ENCODE results near the gene RASD2. TPM values are rescaled to one million over a fixed set of nuclear protein-coding genes. Genes with fewer than 3 reads are reported as not detected.
"Not testable (repeated sequence)": the region's sequence is repeated elsewhere in the genome, so short reads cannot be mapped to it uniquely, and the experiment has no call there.

The RASD2 gene
- total and polyA plus RNA-seq, 10 of the 15 experiments (the other 5 are each of a cell fraction or from before 2014, with no cell fraction given), result 0.03 TPM; not detected in 9

- ATAC-seq; DNase-seq (ENCODE audit: low read depth, low spot score); intact Hi-C loops (cut with micrococcal nuclease; ENCODE audit: unreplicated experiment); H3K27me3 ChIP-seq (replicated peaks in 1 of 2; ENCODE audit: control insufficient read depth in 2 of 2, insufficient read depth in 2 of 2, low read length in 1 of 2); H2AFZ ChIP-seq (ENCODE audit: control insufficient read depth, low read depth, low read length); H3K4me1 ChIP-seq (ENCODE audit: control insufficient read depth, insufficient read depth, low read length); H3K4me2 ChIP-seq (ENCODE audit: control insufficient read depth, insufficient read depth); H3K9me3 ChIP-seq (replicated peaks; ENCODE audit: control insufficient read depth, insufficient read depth, low read length); H4K20me1 ChIP-seq (ENCODE audit: control insufficient read depth, insufficient read depth); H3K4me3 ChIP-seq; RAD21 ChIA-PET (ENCODE audit: unreplicated experiment); H3K36me3 ChIP-seq (ENCODE audit: control insufficient read depth in 2 of 2, insufficient read depth in 2 of 2, low read length in 1 of 2); CTCF ChIA-PET; H3K27ac ChIP-seq (ENCODE audit: control insufficient read depth, insufficient read depth); H3K79me2 ChIP-seq (ENCODE audit: control insufficient read depth, insufficient read depth, low read length); BruUV-seq (replicated peaks); in situ Hi-C loops (cut with MboI); SMC1A ChIA-PET (ENCODE audit: uncharacterized antibody, unreplicated experiment); H3K9ac ChIP-seq (ENCODE audit: control insufficient read depth, insufficient read depth, low read length); FAIRE-seq; POLR2A ChIA-PET: not testable (repeated sequence)
- WGBS (ENCODE audit: insufficient coverage, insufficient replicate concordance, low lambda C conversion rate, missing lambda C conversion rate), result 48% methylated on average over 4 of the region's 4 CpGs
Measured at GRCh38 chr22:35515952-35516351, 24.7 kb upstream of the RASD2 start.

DNA sequence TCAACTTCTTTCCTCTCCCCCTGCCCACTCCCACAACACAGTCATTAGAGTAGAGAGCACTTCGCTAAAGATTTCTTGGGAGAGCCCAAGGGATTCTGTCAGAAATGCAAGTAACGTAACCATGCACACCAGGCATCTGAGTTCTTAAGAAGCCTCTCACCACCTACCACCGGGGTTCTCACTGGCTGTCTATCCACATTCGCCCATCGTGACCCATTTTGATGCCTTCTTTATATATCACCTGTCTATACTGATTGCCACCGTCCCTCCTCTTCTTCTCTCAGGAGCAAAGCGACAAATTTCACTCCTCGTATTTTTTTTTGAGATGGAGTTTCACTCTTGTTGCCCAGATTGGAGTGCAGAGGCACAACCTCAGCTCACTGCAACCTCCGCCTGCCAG is 23.9 kb upstream of the RASD2 start:
- no TSS peak for BruUV-seq (replicated peaks)
- no peaks in the 10 kb centered on the region for H3K9me3 ChIP-seq (replicated peaks; ENCODE audit: control insufficient read depth, insufficient read depth, low read length)
- H4K20me1 ChIP-seq (ENCODE audit: control insufficient read depth, insufficient read depth), result no peaks in the 10 kb centered on the region
- in situ Hi-C loops (cut with MboI) (no loop called here), intact Hi-C loops (cut with micrococcal nuclease; ENCODE audit: unreplicated experiment) (no loop called here)
- H3K27ac ChIP-seq (ENCODE audit: control insufficient read depth, insufficient read depth), result no peak overlapping the region
- peaks cover 1 to 4% of the 10 kb centered on the region in 2 experiments; a peak in 3 of 4 replicates for H3K27me3 ChIP-seq (replicated peaks in 1 of 2; ENCODE audit: control insufficient read depth in 2 of 2, insufficient read depth in 2 of 2, low read length in 1 of 2)
- RAD21 ChIA-PET (ENCODE audit: unreplicated experiment), result no interaction called here
- DNase-seq (ENCODE audit: low read depth, low spot score) (no peak), ATAC-seq (no peak), FAIRE-seq (no peak)
- POLR2A ChIA-PET, result no interaction called here
- no peak overlapping the region for H3K4me3 ChIP-seq
- no peaks in the 10 kb centered on the region for H3K4me1 ChIP-seq (ENCODE audit: control insufficient read depth, insufficient read depth, low read length)
- H3K79me2 ChIP-seq (ENCODE audit: control insufficient read depth, insufficient read depth, low read length), result no peaks in the 10 kb centered on the region
- SMC1A ChIA-PET (ENCODE audit: uncharacterized antibody, unreplicated experiment), result no interaction called here
- no peak overlapping the region for H2AFZ ChIP-seq (ENCODE audit: control insufficient read depth, low read depth, low read length)
- 33% methylated on average over 9 of the region's 9 CpGs for WGBS (ENCODE audit: insufficient coverage, insufficient replicate concordance, low lambda C conversion rate, missing lambda C conversion rate)
- no peaks in the 10 kb centered on the region for H3K36me3 ChIP-seq (ENCODE audit: control insufficient read depth in 2 of 2, insufficient read depth in 2 of 2, low read length in 1 of 2)
- CTCF ChIA-PET, result no interaction called here
- H3K4me2 ChIP-seq (ENCODE audit: control insufficient read depth, insufficient read depth), result no peak overlapping the region
- H3K9ac ChIP-seq (ENCODE audit: control insufficient read depth, insufficient read depth, low read length), result no peak overlapping the region
- TF ChIP-seq JUND (IDR thresholded peaks at IDR 0.05; ENCODE audit: low read depth, low read length) (no peak), BACH1 (IDR thresholded peaks at IDR 0.05; ENCODE audit: borderline replicate concordance) (no peak), SREBF2 (IDR thresholded peaks at IDR 0.05; ENCODE audit: low read length) (no peak), PML (IDR thresholded peaks at IDR 0.05; ENCODE audit: low read length) (no peak), LARP7 (IDR thresholded peaks at IDR 0.05) (no peak), CBX5 (IDR thresholded peaks at IDR 0.05; ENCODE audit: low read depth) (no peak), FOS (IDR thresholded peaks at IDR 0.05; ENCODE audit: borderline replicate concordance, extremely low read depth, insufficient read length) (no peak), POU2F2 (IDR thresholded peaks at IDR 0.05; ENCODE audit: borderline replicate concordance, low read depth, low read length) (no peak), CEBPZ (IDR thresholded peaks at IDR 0.05; ENCODE audit: low read depth, low read length) (no peak), BMI1 (IDR thresholded peaks at IDR 0.05; ENCODE audit: borderline replicate concordance) (no peak), ZNF24 (IDR thresholded peaks at IDR 0.05) (no peak), KDM1A (IDR thresholded peaks at IDR 0.05; ENCODE audit: borderline replicate concordance) (no peak), CEBPB (IDR thresholded peaks at IDR 0.05; ENCODE audit: borderline replicate concordance in 1 of 2, low read depth in 2 of 2, low read length in 2 of 2) (no peak), SRF (IDR thresholded peaks at IDR 0.05; ENCODE audit: low read depth in 2 of 2, low read length in 2 of 2) (no peak), SIN3A (IDR thresholded peaks at IDR 0.05; ENCODE audit: low read depth, low read length) (no peak), HDAC2 (IDR thresholded peaks at IDR 0.05) (no peak)
- TF ChIP-seq, protein P1, sequence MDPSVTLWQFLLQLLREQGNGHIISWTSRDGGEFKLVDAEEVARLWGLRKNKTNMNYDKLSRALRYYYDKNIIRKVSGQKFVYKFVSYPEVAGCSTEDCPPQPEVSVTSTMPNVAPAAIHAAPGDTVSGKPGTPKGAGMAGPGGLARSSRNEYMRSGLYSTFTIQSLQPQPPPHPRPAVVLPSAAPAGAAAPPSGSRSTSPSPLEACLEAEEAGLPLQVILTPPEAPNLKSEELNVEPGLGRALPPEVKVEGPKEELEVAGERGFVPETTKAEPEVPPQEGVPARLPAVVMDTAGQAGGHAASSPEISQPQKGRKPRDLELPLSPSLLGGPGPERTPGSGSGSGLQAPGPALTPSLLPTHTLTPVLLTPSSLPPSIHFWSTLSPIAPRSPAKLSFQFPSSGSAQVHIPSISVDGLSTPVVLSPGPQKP (IDR thresholded peaks at IDR 0.05; ENCODE audit: low read depth, low read length), result no peak

Measured in GM12878 (cell line).